Measurements from ENCODE around the gene TAF11.

GRCh38 chr6:34834789-34835518 is 52.9 kb downstream of the TAF11 start:
- TF ChIP-seq CTCF (IDR thresholded peaks at IDR 0.05) (no peak), POLR2A (IDR thresholded peaks at IDR 0.05) (no peak), POLR2AphosphoS5 (IDR thresholded peaks at IDR 0.05) (no peak), EP300 (IDR thresholded peaks at IDR 0.05) (no peak)
